Dendritic cell treated with granulocyte-macrophage colony-stimulating factor and Interleukin-4, amounts not matched to agents 40 ng/mL and 50 ng/mL, for 4 days (primary cell): ENCODE measurements around the gene KTN1.
A peak's percentile ranks its signal among the peaks of the same experiment; 100 is the strongest.

Source experiments
- H3K27ac Mint-ChIP-seq: one replicate; pipeline ENCODE4 v1.8.0; 2022; ENCODE audit warnings: mild to moderate bottlenecking, mixed read lengths
- H3K27me3 Mint-ChIP-seq: one replicate; pipeline ENCODE4 v1.8.0; 2022; ENCODE audit warnings: mild to moderate bottlenecking, mixed read lengths
- H3K36me3 Mint-ChIP-seq: one replicate; pipeline ENCODE4 v1.8.0; 2022; ENCODE audit warnings: low read depth, mixed read lengths
- H3K4me1 Mint-ChIP-seq: one replicate; pipeline ENCODE4 v1.8.0; 2022; ENCODE audit warnings: low read depth, mixed read lengths
- H3K4me3 Mint-ChIP-seq: one replicate; pipeline ENCODE4 v1.8.0; 2022; ENCODE audit warnings: mild to moderate bottlenecking, moderate library complexity, mixed read lengths
- H3K9me3 Mint-ChIP-seq: one replicate; pipeline ENCODE4 v1.8.0; 2022; ENCODE audit warnings: mixed read lengths
- intact Hi-C: fragments of 100-400 bp; cut with micrococcal nuclease; formaldehyde crosslinking; loops from one replicate; pipeline ENCODE4 v1.15.0; 2022

The KTN1 gene

GRCh38 chr14:55553791-55554190, 26.2 kb upstream of the KTN1 start:
- intact Hi-C loops, result no loop called here
- H3K36me3 Mint-ChIP-seq, result no peaks in the 10 kb centered on the region

GRCh38 chr14:55556929-55557623, 22.9 kb upstream of the KTN1 start:
- peaks cover 5% of the 10 kb centered on the region for H3K4me1 Mint-ChIP-seq
- no peak overlapping the region for H3K4me3 Mint-ChIP-seq
- H3K9me3 Mint-ChIP-seq, result peaks cover 7% of the 10 kb centered on the region
- H3K27me3 Mint-ChIP-seq, result no peaks in the 10 kb centered on the region
- no peaks in the 10 kb centered on the region for H3K36me3 Mint-ChIP-seq
- H3K27ac Mint-ChIP-seq, result no peak overlapping the region
- intact Hi-C loops, result no loop called here

More at GRCh38 chr14:55553791-55554190, 26.2 kb upstream of the KTN1 start:
- H3K9me3 Mint-ChIP-seq, result peaks cover 7% of the 10 kb centered on the region
- no peak overlapping the region for H3K27ac Mint-ChIP-seq
- H3K27me3 Mint-ChIP-seq, result no peaks in the 10 kb centered on the region
- no peak overlapping the region for H3K4me3 Mint-ChIP-seq
- H3K4me1 Mint-ChIP-seq, result no peaks in the 10 kb centered on the region

DNA sequence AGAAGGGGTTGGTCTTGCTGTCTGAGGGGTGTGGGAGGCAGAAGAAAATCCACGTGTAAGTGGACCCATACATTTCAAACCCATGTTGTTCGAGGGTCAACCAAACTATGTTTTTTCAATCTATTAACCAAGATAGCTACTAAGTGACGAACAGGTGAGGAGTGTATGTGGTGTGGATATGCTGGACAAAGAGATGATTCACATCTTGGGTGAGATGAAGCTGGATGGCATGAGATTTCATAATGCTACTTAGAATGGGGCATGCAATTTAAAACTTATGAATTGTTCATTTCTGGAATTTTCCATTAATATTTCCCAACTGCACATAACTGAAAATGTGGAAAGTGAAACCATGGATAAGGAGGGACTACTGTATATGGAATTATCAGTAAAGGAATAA, 17.9 kb upstream of the KTN1 start:
- Mint-ChIP-seq H3K9me3 (no peaks in the 10 kb centered on the region), H3K36me3 (no peaks in the 10 kb centered on the region), H3K27ac (no peak overlapping the region), H3K4me3 (no peak overlapping the region), H3K27me3 (no peaks in the 10 kb centered on the region), H3K4me1 (peaks cover 5% of the 10 kb centered on the region)
- intact Hi-C loops, result no loop called here

- Mint-ChIP-seq H3K27me3 (no peaks in the 10 kb centered on the region), H3K9me3 (no peaks in the 10 kb centered on the region), H3K4me1 (no peaks in the 10 kb centered on the region), H3K27ac (no peak overlapping the region), H3K4me3 (no peak overlapping the region), H3K36me3 (no peaks in the 10 kb centered on the region)
- intact Hi-C loops, result no loop called here
Observed at GRCh38 chr14:55568618-55569017, 11.4 kb upstream of the KTN1 start.

DNA sequence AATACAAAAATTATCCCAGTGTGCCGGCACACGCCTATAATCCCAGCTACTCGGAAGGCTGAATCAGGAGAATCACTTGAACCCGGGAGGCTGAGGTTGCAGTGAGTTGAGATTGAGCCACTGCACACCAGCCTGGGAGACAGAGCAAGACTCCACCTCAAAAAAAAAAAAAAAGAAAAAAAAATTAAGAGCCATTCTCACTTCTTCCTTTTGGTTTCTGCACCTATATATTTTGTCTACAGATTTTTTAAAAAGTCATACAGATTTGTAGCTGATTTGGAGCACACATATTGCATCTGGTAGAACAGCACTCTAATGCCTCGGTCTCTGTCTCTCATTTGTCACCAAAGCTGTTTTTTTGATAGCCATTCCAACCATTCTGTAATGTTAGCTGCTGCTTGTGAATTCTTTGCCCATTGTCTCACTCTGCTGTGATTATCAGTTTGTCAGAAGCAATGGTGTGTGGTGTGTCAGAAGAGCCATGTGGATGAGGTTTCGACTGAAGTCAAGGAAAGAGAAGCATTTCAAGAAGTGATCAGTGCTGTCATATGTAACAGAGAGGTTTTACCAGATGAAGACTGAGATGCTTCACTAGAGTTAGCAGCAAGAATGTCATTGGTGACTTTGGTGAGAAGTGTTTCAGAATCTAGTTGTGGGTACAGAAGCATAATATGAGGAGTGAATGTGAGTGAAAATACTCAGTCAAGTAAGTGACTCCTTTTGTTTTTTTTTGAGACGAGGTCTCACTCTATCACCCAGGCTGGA, 8.7 kb upstream of the KTN1 start:
- Mint-ChIP-seq H3K4me1 (no peaks in the 10 kb centered on the region), H3K27me3 (no peaks in the 10 kb centered on the region), H3K9me3 (no peaks in the 10 kb centered on the region), H3K36me3 (no peaks in the 10 kb centered on the region), H3K27ac (no peak overlapping the region), H3K4me3 (no peak overlapping the region)
- intact Hi-C loops, result no loop called here

DNA sequence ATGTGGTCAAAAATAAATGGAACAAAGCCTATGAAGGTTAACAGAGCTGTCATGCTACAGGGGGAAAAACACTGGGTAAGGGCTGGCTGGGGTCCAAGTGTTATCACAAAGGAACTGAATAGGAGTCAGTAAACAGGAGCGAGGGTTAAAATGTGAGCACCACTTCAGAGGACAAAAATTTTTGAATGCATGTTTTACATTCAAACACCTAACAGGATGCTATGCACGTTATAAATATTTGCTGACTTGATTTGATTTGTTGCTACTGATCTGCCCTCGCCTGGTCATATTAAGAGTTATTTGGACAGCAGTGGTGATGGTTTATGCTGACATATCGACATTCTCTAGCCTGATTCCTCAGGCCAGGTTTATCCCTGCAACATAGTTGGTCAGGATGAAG, 7.4 kb upstream of the KTN1 start:
- Mint-ChIP-seq H3K27ac (no peak overlapping the region), H3K36me3 (no peaks in the 10 kb centered on the region), H3K27me3 (no peaks in the 10 kb centered on the region), H3K4me3 (no peak overlapping the region), H3K9me3 (no peaks in the 10 kb centered on the region), H3K4me1 (no peaks in the 10 kb centered on the region)
- intact Hi-C loops, result no loop called here

DNA sequence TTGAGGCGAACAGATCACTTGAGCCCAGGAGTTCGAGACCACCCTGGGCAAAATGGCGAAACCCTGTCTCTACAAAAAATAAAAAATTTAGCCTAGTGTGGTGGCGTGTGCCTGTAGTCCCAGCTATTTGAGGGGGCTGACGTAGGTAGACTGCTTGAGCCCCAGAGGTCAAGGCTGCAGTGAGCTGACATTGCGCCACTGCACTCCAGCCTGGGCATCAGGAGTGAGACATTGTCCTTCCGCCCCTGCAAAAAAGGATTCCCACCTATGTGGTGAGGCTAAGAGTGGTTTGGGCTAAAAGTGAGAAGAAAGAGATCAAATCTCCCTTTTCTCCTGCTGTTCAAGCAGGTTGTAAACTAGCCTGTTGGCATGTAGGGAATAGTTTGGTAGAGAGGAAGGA, 5.0 kb upstream of the KTN1 start:
- Mint-ChIP-seq H3K4me1 (peaks cover 14% of the 10 kb centered on the region), H3K9me3 (no peaks in the 10 kb centered on the region), H3K4me3 (no peak overlapping the region), H3K27me3 (peaks cover 1% of the 10 kb centered on the region), H3K36me3 (peaks cover 5% of the 10 kb centered on the region), H3K27ac (no peak overlapping the region)
- intact Hi-C loops, result no loop called here

GRCh38 chr14:55577229-55577628, 2.8 kb upstream of the KTN1 start:
- H3K27ac Mint-ChIP-seq, result no peak overlapping the region
- peaks cover 26% of the 10 kb centered on the region for H3K4me1 Mint-ChIP-seq
- no peak overlapping the region for H3K4me3 Mint-ChIP-seq
- H3K9me3 Mint-ChIP-seq, result no peaks in the 10 kb centered on the region
- intact Hi-C loops, result no loop called here
- H3K36me3 Mint-ChIP-seq, result peaks cover 14% of the 10 kb centered on the region
- peaks cover 1% of the 10 kb centered on the region for H3K27me3 Mint-ChIP-seq

- Mint-ChIP-seq H3K27ac (no peak overlapping the region), H3K27me3 (peaks cover 1% of the 10 kb centered on the region)
- intact Hi-C loops, result no loop called here
Observed at GRCh38 chr14:55578511-55578910, 1.5 kb upstream of the KTN1 start.

GRCh38 chr14:55580470-55581341, 699 bp downstream of the KTN1 start:
- Mint-ChIP-seq H3K4me1 (peaks cover 30% of the 10 kb centered on the region), H3K9me3 (no peaks in the 10 kb centered on the region), H3K4me3 (peak overlapping the region; percentile 92), H3K36me3 (peaks cover 14% of the 10 kb centered on the region), H3K27ac (peak overlapping the region; percentile 87), H3K27me3 (peaks cover 1% of the 10 kb centered on the region)
- intact Hi-C loops, result no loop called here

More at GRCh38 chr14:55578511-55578910, 1.5 kb upstream of the KTN1 start:
- Mint-ChIP-seq H3K9me3 (no peaks in the 10 kb centered on the region), H3K4me1 (peaks cover 26% of the 10 kb centered on the region), H3K36me3 (peaks cover 14% of the 10 kb centered on the region), H3K4me3 (no peak overlapping the region)

- peaks cover 37% of the 10 kb centered on the region for H3K4me1 Mint-ChIP-seq
- no peaks in the 10 kb centered on the region for H3K9me3 Mint-ChIP-seq
- H3K27me3 Mint-ChIP-seq, result peaks cover 1% of the 10 kb centered on the region
- H3K4me3 Mint-ChIP-seq, result peak overlapping the region; percentile 92
- H3K27ac Mint-ChIP-seq, result peak overlapping the region; percentile 87
- intact Hi-C loops, result no loop called here
- H3K36me3 Mint-ChIP-seq, result peaks cover 14% of the 10 kb centered on the region
Observed at GRCh38 chr14:55581342-55581771, 1.4 kb downstream of the KTN1 start.

DNA sequence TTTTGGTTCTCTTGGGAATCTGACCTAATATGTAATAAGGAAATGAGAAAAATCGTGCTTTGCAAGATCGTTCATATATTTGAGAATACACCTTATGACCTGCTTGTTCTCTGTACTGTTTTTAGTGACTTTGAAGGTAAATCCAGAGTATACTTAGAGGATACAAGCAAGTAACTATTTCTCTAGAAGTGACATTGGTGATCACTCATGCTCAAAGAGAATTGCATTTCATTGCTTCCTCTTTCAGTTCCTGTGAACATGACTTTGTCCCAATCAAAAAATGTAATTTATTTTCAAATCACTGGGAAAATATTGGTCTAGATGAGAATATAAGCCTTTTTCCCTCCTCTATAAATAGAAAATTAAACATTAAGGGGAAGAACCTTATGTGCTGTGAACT, 2.7 kb downstream of the KTN1 start:
- Mint-ChIP-seq H3K4me1 (peaks cover 49% of the 10 kb centered on the region), H3K27me3 (peaks cover 1% of the 10 kb centered on the region), H3K4me3 (peak overlapping the region; percentile 50), H3K36me3 (peaks cover 14% of the 10 kb centered on the region), H3K27ac (no peak overlapping the region), H3K9me3 (no peaks in the 10 kb centered on the region)
- intact Hi-C loops, result no loop called here

DNA sequence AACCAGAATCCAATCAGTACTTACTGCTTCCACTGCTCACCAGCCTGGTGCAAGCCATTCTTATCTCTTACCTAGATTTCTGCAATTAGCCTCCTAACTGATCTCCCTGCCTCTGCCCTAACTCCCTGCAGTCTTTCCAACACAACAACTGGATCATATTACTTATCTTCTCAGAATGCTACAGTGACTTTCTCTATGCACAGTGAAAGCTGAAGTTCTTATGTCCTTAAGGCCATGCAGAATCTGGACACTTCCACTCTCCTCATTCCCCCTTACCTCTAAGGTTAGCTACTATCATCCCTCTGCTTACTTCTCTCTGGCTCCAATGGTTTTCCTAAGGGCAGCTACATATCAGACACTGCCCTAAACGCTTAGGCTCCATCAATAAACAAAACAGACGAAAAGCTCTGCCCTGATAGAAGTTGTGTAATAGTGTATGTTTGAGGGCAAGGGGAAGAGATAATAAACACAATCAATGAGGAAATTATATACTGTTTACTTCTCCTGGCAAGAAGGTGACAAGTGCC, 4.0 kb downstream of the KTN1 start:
- Mint-ChIP-seq H3K27ac (no peak overlapping the region), H3K4me1 (peaks cover 50% of the 10 kb centered on the region), H3K9me3 (no peaks in the 10 kb centered on the region), H3K4me3 (no peak overlapping the region), H3K36me3 (peaks cover 14% of the 10 kb centered on the region), H3K27me3 (no peaks in the 10 kb centered on the region)
- intact Hi-C loops, result no loop called here

DNA sequence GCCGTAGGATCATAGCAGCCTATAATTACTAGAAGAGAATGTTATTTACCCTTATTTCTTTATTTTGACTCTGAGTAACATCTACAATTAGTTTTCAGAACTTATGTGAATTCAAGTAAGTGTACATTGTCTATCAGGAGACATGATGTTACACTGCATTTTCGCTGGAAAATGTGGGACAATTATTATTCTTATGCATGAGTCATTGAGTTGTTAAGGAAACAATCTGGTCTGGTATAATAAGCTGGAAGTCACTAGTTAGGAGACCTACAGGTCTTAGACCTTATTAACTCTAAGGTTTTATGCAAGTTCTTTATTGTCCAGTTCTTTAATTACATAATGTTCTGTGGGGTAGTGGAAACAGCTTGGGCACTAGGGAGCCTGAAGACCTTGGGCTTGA, 5.8 kb downstream of the KTN1 start:
- Mint-ChIP-seq H3K27me3 (no peaks in the 10 kb centered on the region), H3K9me3 (no peaks in the 10 kb centered on the region), H3K27ac (no peak overlapping the region), H3K4me3 (no peak overlapping the region), H3K4me1 (peaks cover 47% of the 10 kb centered on the region), H3K36me3 (peaks cover 12% of the 10 kb centered on the region)
- intact Hi-C loops, result no loop called here
